ENCODE results near the gene PNMA8B. TPM values are rescaled to one million over a fixed set of nuclear protein-coding genes. Genes with fewer than 3 reads are reported as not detected.

The PNMA8B gene
- total RNA-seq, 1 donor from 2014 or later: 0.09 TPM

- Histone ChIP-seq H3K9ac (no peak overlapping the region), H4K20me1 (ENCODE audit: low read depth) (no peaks in the 10 kb centered on the region), H2AFZ (replicated peaks) (peak overlapping the region; percentile 32), H3F3A (ENCODE audit: low read depth) (peaks cover 23% of the 10 kb centered on the region), H3K36me3 (no peaks in the 10 kb centered on the region), H3K27ac (no peak overlapping the region), H3K4me3 (no peak overlapping the region), H3K79me2 (ENCODE audit: low read depth) (no peaks in the 10 kb centered on the region), H3K4me2 (no peak overlapping the region), H3K27me3 (peaks cover 7% of the 10 kb centered on the region), H3K9me3 (ENCODE audit: low read depth) (no peaks in the 10 kb centered on the region), H3K4me1 (peaks cover 17% of the 10 kb centered on the region)
- H3K36me3 Mint-ChIP-seq: no peaks in the 10 kb centered on the region
- no peak for DNase-seq (ENCODE audit: low spot score)
- H3K9me3 Mint-ChIP-seq: peaks cover 4% of the 10 kb centered on the region
- H3K4me1 Mint-ChIP-seq: peaks cover 51% of the 10 kb centered on the region
- no peak overlapping the region for H3K4me3 Mint-ChIP-seq
- no peak for TF ChIP-seq EZH2 (IDR thresholded peaks at IDR 0.05)
- TF ChIP-seq, protein P1, sequence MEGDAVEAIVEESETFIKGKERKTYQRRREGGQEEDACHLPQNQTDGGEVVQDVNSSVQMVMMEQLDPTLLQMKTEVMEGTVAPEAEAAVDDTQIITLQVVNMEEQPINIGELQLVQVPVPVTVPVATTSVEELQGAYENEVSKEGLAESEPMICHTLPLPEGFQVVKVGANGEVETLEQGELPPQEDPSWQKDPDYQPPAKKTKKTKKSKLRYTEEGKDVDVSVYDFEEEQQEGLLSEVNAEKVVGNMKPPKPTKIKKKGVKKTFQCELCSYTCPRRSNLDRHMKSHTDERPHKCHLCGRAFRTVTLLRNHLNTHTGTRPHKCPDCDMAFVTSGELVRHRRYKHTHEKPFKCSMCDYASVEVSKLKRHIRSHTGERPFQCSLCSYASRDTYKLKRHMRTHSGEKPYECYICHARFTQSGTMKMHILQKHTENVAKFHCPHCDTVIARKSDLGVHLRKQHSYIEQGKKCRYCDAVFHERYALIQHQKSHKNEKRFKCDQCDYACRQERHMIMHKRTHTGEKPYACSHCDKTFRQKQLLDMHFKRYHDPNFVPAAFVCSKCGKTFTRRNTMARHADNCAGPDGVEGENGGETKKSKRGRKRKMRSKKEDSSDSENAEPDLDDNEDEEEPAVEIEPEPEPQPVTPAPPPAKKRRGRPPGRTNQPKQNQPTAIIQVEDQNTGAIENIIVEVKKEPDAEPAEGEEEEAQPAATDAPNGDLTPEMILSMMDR (IDR thresholded peaks at IDR 0.05): no peak
- TF ChIP-seq EZH2phosphoT487 (IDR thresholded peaks at IDR 0.05): no peak
- H3K27me3 Mint-ChIP-seq (ENCODE audit: insufficient read depth, low read depth): peaks cover 10% of the 10 kb centered on the region
- no peak overlapping the region for H3K27ac Mint-ChIP-seq
Measured at GRCh38 chr19:46481947-46482346, 13.7 kb downstream of the PNMA8B start.

DNA sequence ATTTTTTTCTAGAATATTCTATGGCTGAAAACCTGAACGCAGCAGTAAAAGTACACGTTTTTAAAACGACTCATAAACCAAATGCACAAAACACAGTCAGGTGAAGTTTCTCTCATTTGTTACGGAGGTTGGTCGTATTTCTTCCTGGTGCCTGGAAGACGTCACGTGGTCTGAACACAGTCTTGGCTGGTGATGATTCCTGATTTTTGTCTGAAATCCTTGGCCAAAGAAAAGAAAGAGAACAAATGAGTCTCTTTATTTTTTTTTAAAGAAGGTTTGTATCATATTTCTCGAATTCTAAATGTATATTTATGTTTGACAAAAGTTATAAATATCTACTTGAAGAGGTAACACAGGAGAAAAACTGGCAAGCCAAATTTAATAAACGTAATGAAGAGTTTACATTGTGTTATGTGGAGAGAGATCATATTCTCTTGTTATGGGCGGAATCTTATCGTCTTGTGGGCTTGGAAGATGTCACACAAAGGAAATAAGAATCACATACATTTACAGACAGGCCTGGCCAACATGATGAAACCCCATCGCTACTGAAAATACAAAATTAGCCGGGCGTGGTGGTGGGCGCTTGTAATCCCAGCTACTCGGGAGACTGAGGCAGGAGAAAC lies 14.3 kb downstream of the PNMA8B start:
- no peak overlapping the region for H3K4me3 Mint-ChIP-seq
- no peak overlapping the region for H3K27ac Mint-ChIP-seq
- H3K4me2 ChIP-seq: peak overlapping the region; percentile 65
- H3F3A ChIP-seq (ENCODE audit: low read depth): peaks cover 23% of the 10 kb centered on the region
- TF ChIP-seq EZH2phosphoT487 (IDR thresholded peaks at IDR 0.05): no peak
- TF ChIP-seq, protein P1 (IDR thresholded peaks at IDR 0.05): no peak
- no peak for TF ChIP-seq EZH2 (IDR thresholded peaks at IDR 0.05)
- peaks cover 10% of the 10 kb centered on the region for H3K27me3 Mint-ChIP-seq (ENCODE audit: insufficient read depth, low read depth)
- H2AFZ ChIP-seq (replicated peaks): peak overlapping the region; percentile 32
- no peak overlapping the region for H3K9ac ChIP-seq
- H3K79me2 ChIP-seq (ENCODE audit: low read depth): no peaks in the 10 kb centered on the region
- H3K27me3 ChIP-seq: peaks cover under 1% of the 10 kb centered on the region
- peaks cover 4% of the 10 kb centered on the region for H3K9me3 Mint-ChIP-seq
- H3K27ac ChIP-seq: no peak overlapping the region
- no peaks in the 10 kb centered on the region for H4K20me1 ChIP-seq (ENCODE audit: low read depth)
- no peaks in the 10 kb centered on the region for H3K36me3 Mint-ChIP-seq
- no peak for DNase-seq (ENCODE audit: low spot score)
- no peak overlapping the region for H3K4me3 ChIP-seq
- H3K4me1 ChIP-seq: peaks cover 17% of the 10 kb centered on the region
- H3K36me3 ChIP-seq: no peaks in the 10 kb centered on the region
- peaks cover 46% of the 10 kb centered on the region for H3K4me1 Mint-ChIP-seq
- no peaks in the 10 kb centered on the region for H3K9me3 ChIP-seq (ENCODE audit: low read depth)

- Histone ChIP-seq H3K27me3 (no peaks in the 10 kb centered on the region), H3K36me3 (no peaks in the 10 kb centered on the region), H3K79me2 (ENCODE audit: low read depth) (no peaks in the 10 kb centered on the region), H3K4me3 (no peak overlapping the region), H3K4me2 (peak overlapping the region; percentile 65), H3K4me1 (peaks cover 17% of the 10 kb centered on the region), H3F3A (ENCODE audit: low read depth) (peaks cover 23% of the 10 kb centered on the region), H2AFZ (replicated peaks) (peak overlapping the region; percentile 86), H3K9me3 (ENCODE audit: low read depth) (no peaks in the 10 kb centered on the region), H4K20me1 (ENCODE audit: low read depth) (no peaks in the 10 kb centered on the region), H3K27ac (peak overlapping the region; percentile 63), H3K9ac (no peak overlapping the region)
- peak overlapping the region; percentile 83 for H3K27ac Mint-ChIP-seq
- H3K36me3 Mint-ChIP-seq: no peaks in the 10 kb centered on the region
- H3K4me1 Mint-ChIP-seq: peaks cover 44% of the 10 kb centered on the region
- peaks cover 10% of the 10 kb centered on the region for H3K27me3 Mint-ChIP-seq (ENCODE audit: insufficient read depth, low read depth)
- no peak overlapping the region for H3K4me3 Mint-ChIP-seq
- TF ChIP-seq EZH2phosphoT487 (IDR thresholded peaks at IDR 0.05) (no peak), EZH2 (IDR thresholded peaks at IDR 0.05) (no peak)
- TF ChIP-seq, protein P1 (IDR thresholded peaks at IDR 0.05): no peak
- DNase-seq (ENCODE audit: low spot score): peak; percentile 65
- peaks cover 4% of the 10 kb centered on the region for H3K9me3 Mint-ChIP-seq
Measured at GRCh38 chr19:46480415-46480814, 15.3 kb downstream of the PNMA8B start.
